ENCODE results near the gene HLA-F. TPM values are rescaled to one million over a fixed set of nuclear protein-coding genes. Genes with fewer than 3 reads are reported as not detected.

The HLA-F gene
- total RNA-seq, 2 donors from 2014 or later: 21.1 to 36.7 TPM

GRCh38 chr6:29679962-29680361 is 43.3 kb upstream of the HLA-F start:
- Histone ChIP-seq H3K4me1 (peaks cover 0 to 6% of the 10 kb centered on the region in 2 donors), H3K4me3 (no peak overlapping the region), H3K9me3 (no peaks in the 10 kb centered on the region), H3K27ac (no peak overlapping the region), H3K27me3 (no peaks in the 10 kb centered on the region), H3K36me3 (no peaks in the 10 kb centered on the region)
- no peak for DNase-seq (ENCODE audit: low spot score)
- TF ChIP-seq CTCF (IDR thresholded peaks at IDR 0.05): no peak

- TF ChIP-seq CTCF (IDR thresholded peaks at IDR 0.05): no peak
- no peaks in the 10 kb centered on the region for H3K27me3 ChIP-seq
- H3K9me3 ChIP-seq: no peaks in the 10 kb centered on the region
- H3K4me3 ChIP-seq: peak overlapping the region in 1 of 2 donors; percentile 31
- H3K27ac ChIP-seq: peak overlapping the region in 1 of 2 donors; percentile 67
- DNase-seq (ENCODE audit: low spot score): no peak
- peaks cover 0 to 6% of the 10 kb centered on the region in 2 donors for H3K4me1 ChIP-seq
- no peaks in the 10 kb centered on the region for H3K36me3 ChIP-seq
Observed at GRCh38 chr6:29680416-29680815, 42.8 kb upstream of the HLA-F start.

GRCh38 chr6:29680904-29681303 is 42.3 kb upstream of the HLA-F start, which contains the start of gene ZFP57:
TSS of gene ZFP57 (minus strand) at chr6:29681152. CDS start at chr6:29677003, 4,149 bp downstream.
- no peaks in the 10 kb centered on the region for H3K36me3 ChIP-seq
- peaks cover 0 to 6% of the 10 kb centered on the region in 2 donors for H3K4me1 ChIP-seq
- H3K4me3 ChIP-seq: peak within 1 kb of the TSS in 1 of 2 donors; percentile 31
- no peaks in the 10 kb centered on the region for H3K9me3 ChIP-seq
- no peaks in the 10 kb centered on the region for H3K27me3 ChIP-seq
- TF ChIP-seq CTCF (IDR thresholded peaks at IDR 0.05): no peak
- no peak for DNase-seq (ENCODE audit: low spot score)
- H3K27ac ChIP-seq: peak within 1 kb of the TSS in 1 of 2 donors; percentile 67

- Histone ChIP-seq H3K4me3 (no peak overlapping the region), H3K9me3 (no peaks in the 10 kb centered on the region), H3K27me3 (no peaks in the 10 kb centered on the region), H3K27ac (no peak overlapping the region), H3K4me1 (peaks cover 0 to 4% of the 10 kb centered on the region in 2 donors), H3K36me3 (no peaks in the 10 kb centered on the region)
- TF ChIP-seq CTCF (IDR thresholded peaks at IDR 0.05): no peak
- DNase-seq (ENCODE audit: low spot score): no peak
Observed at GRCh38 chr6:29681811-29682210, 41.4 kb upstream of the HLA-F start.

- H3K27ac ChIP-seq: no peak overlapping the region
- H3K9me3 ChIP-seq: no peaks in the 10 kb centered on the region
- H3K27me3 ChIP-seq: no peaks in the 10 kb centered on the region
- no peak overlapping the region for H3K4me3 ChIP-seq
- no peaks in the 10 kb centered on the region for H3K4me1 ChIP-seq
- no peaks in the 10 kb centered on the region for H3K36me3 ChIP-seq
- no peak for DNase-seq (ENCODE audit: low spot score)
- TF ChIP-seq CTCF (IDR thresholded peaks at IDR 0.05): peak; percentile 30 to 60
Observed at GRCh38 chr6:29685718-29686326, 37.4 kb upstream of the HLA-F start.

GRCh38 chr6:29694637-29695036 is 28.6 kb upstream of the HLA-F start:
- Histone ChIP-seq H3K27me3 (no peaks in the 10 kb centered on the region), H3K4me3 (no peak overlapping the region)
- no peak for TF ChIP-seq CTCF (IDR thresholded peaks at IDR 0.05)

More at GRCh38 chr6:29694637-29695036, 28.6 kb upstream of the HLA-F start:
- Histone ChIP-seq H3K9me3 (peaks cover 0 to 3% of the 10 kb centered on the region in 2 donors), H3K4me1 (no peaks in the 10 kb centered on the region), H3K36me3 (no peaks in the 10 kb centered on the region), H3K27ac (no peak overlapping the region)
- no peak for DNase-seq (ENCODE audit: low spot score)

Data from right atrium auricular region (tissue), 2 donors.